ENCODE data around the gene NPAS3. TPM values are rescaled to one million over a fixed set of nuclear protein-coding genes. Genes with fewer than 3 reads are reported as not detected.

NPAS3 gene
- total RNA-seq, 1 donor from 2014 or later, result 0.95 TPM

- TF ChIP-seq CTCF (IDR thresholded peaks at IDR 0.05), result no peak
- Histone ChIP-seq H3K27me3 (ENCODE audit: low read depth) (no peaks in the 10 kb centered on the region), H3K27ac (no peak overlapping the region), H3K4me1 (no peaks in the 10 kb centered on the region), H3K9me3 (no peaks in the 10 kb centered on the region), H3K36me3 (no peaks in the 10 kb centered on the region), H3K4me3 (no peak overlapping the region)
- intact Hi-C loops (cut with DNase I), result no loop called here
- no peak for ATAC-seq
- DNase-seq, result no peak
Observed at GRCh38 chr14:33369972-33370371, 431.3 kb downstream of the NPAS3 start.

- ATAC-seq (no peak), DNase-seq (no peak)
- no peaks in the 10 kb centered on the region for H3K36me3 ChIP-seq
- TF ChIP-seq CTCF (IDR thresholded peaks at IDR 0.05), result no peak
- H3K4me1 ChIP-seq, result no peaks in the 10 kb centered on the region
- intact Hi-C loops (cut with DNase I), result no loop called here
- H3K27ac ChIP-seq, result no peak overlapping the region
- H3K9me3 ChIP-seq, result no peaks in the 10 kb centered on the region
- H3K4me3 ChIP-seq, result no peak overlapping the region
- no peaks in the 10 kb centered on the region for H3K27me3 ChIP-seq (ENCODE audit: low read depth)
Observed at GRCh38 chr14:33370426-33370825, 431.7 kb downstream of the NPAS3 start.

GRCh38 chr14:33375196-33375595, 436.5 kb downstream of the NPAS3 start:
- H3K4me1 ChIP-seq, result no peaks in the 10 kb centered on the region
- no peak for ATAC-seq
- no peak for TF ChIP-seq CTCF (IDR thresholded peaks at IDR 0.05)
- intact Hi-C loops (cut with DNase I), result no loop called here
- H3K36me3 ChIP-seq, result no peaks in the 10 kb centered on the region
- H3K27ac ChIP-seq, result no peak overlapping the region
- no peak overlapping the region for H3K4me3 ChIP-seq
- H3K9me3 ChIP-seq, result no peaks in the 10 kb centered on the region
- no peak for DNase-seq
- no peaks in the 10 kb centered on the region for H3K27me3 ChIP-seq (ENCODE audit: low read depth)

- Histone ChIP-seq H3K4me1 (no peaks in the 10 kb centered on the region), H3K36me3 (no peaks in the 10 kb centered on the region), H3K4me3 (no peak overlapping the region), H3K27me3 (ENCODE audit: low read depth) (no peaks in the 10 kb centered on the region), H3K27ac (no peak overlapping the region), H3K9me3 (no peaks in the 10 kb centered on the region)
- no peak for DNase-seq
- TF ChIP-seq CTCF (IDR thresholded peaks at IDR 0.05), result no peak
- no peak for ATAC-seq
- intact Hi-C loops (cut with DNase I), result no loop called here
Observed at GRCh38 chr14:33375786-33376185, 437.1 kb downstream of the NPAS3 start.

- Histone ChIP-seq H3K9me3 (no peaks in the 10 kb centered on the region), H3K36me3 (no peaks in the 10 kb centered on the region), H3K27ac (no peak overlapping the region), H3K27me3 (ENCODE audit: low read depth) (no peaks in the 10 kb centered on the region), H3K4me3 (no peak overlapping the region), H3K4me1 (no peaks in the 10 kb centered on the region)
- intact Hi-C loops (cut with DNase I), result no loop called here
- no peak for TF ChIP-seq CTCF (IDR thresholded peaks at IDR 0.05)
- ATAC-seq, result no peak
- no peak for DNase-seq
Observed at GRCh38 chr14:33376510-33376909, 437.8 kb downstream of the NPAS3 start.
